DND-41 (cell line): ENCODE results near the gene KRT6B.
"Not testable (repeated sequence)": the region's sequence is repeated elsewhere in the genome, so short reads cannot be mapped to it uniquely, and the experiment has no call there.

ENCODE experiments used
- ATAC-seq: fragments of 200-7000 bp; cut with Tn5 transposase; 3 replicates; pipeline ENCODE4 v1.9.1; 2021; ENCODE audit warnings: low read depth; ENCODE audit not compliant: insufficient read depth
- DNase-seq: peaks from one replicate; pipeline ENCODE4 v3.0.0-alpha.2; 2020
- H2AFZ ChIP-seq: 2 replicates; pipeline ENCODE4 v1.6.0; 2012; ENCODE audit warnings: low read depth, low read length
- H3K27ac ChIP-seq: 2 replicates; pipeline ENCODE4 v1.5.1; 2012; ENCODE audit warnings: low read length, inconsistent platforms
- H3K27me3 ChIP-seq: fragments of 200-600 bp; sonication (generic); 2 replicates; pipeline ENCODE4 v1.6.0; 2012; ENCODE audit warnings: low read length, mild to moderate bottlenecking, inconsistent platforms; ENCODE audit not compliant: insufficient read depth, poor library complexity
- H3K36me3 ChIP-seq: 2 replicates; pipeline ENCODE4 v1.5.1; 2012; ENCODE audit warnings: low read length, inconsistent platforms; ENCODE audit not compliant: insufficient read depth
- H3K4me1 ChIP-seq: 2 replicates; pipeline ENCODE4 v1.5.1; 2012; ENCODE audit warnings: mild to moderate bottlenecking, low read length; ENCODE audit not compliant: insufficient read depth
- H3K4me2 ChIP-seq: 2 replicates; pipeline ENCODE4 v1.6.0; 2012; ENCODE audit warnings: mild to moderate bottlenecking, moderate library complexity, low read length, inconsistent platforms; ENCODE audit not compliant: insufficient read depth
- H3K4me3 ChIP-seq, 2 experiments: fragments of 200-600 bp in 1 of 2; shearing (Covaris generic) in 1 of 2; 2 replicates each; pipeline ENCODE4 v1.5.1; 2012 to 2016; ENCODE audit warnings: inconsistent platforms in 2 of 2, low read length in 2 of 2, mild to moderate bottlenecking in 2 of 2, low read depth in 1 of 2, moderate library complexity in 1 of 2
- H3K79me2 ChIP-seq: 2 replicates; pipeline ENCODE4 v1.6.0; 2012; ENCODE audit warnings: low read length, inconsistent platforms; ENCODE audit not compliant: insufficient read depth
- H3K9ac ChIP-seq: 2 replicates; pipeline ENCODE4 v1.6.0; 2012; ENCODE audit warnings: low read depth, mild to moderate bottlenecking, inconsistent platforms, low read length, moderate library complexity
- H3K9me3 ChIP-seq: 2 replicates; pipeline ENCODE4 v1.5.1; 2012; ENCODE audit warnings: low read length, moderate library complexity, mild to moderate bottlenecking, inconsistent platforms; ENCODE audit not compliant: insufficient read depth, severe bottlenecking
- H4K20me1 ChIP-seq: 2 replicates; pipeline ENCODE4 v1.6.0; 2012; ENCODE audit warnings: low read length; ENCODE audit not compliant: insufficient read depth
- CTCF ChIP-seq: IDR thresholded peaks from 2 replicates; pipeline ENCODE4 v1.5.1; 2012; ENCODE audit warnings: borderline replicate concordance, low read length, moderate library complexity, mild to moderate bottlenecking; ENCODE audit not compliant: poor library complexity, severe bottlenecking; ENCODE audit errors: extremely low read depth
- EZH2 ChIP-seq: IDR thresholded peaks from 3 replicates; pipeline ENCODE4 v1.6.1; 2012; ENCODE audit warnings: borderline replicate concordance, low read depth, mild to moderate bottlenecking, moderate library complexity, low read length, inconsistent platforms; ENCODE audit not compliant: severe bottlenecking

Gene KRT6B

GRCh38 chr12:52452101-52452500 lies at the start of gene KRT6B:
KRT6B (minus strand) TSS chr12:52452146; CDS start chr12:52452078, 68 bp downstream.
- no peaks in the 10 kb centered on the region for H4K20me1 ChIP-seq
- H3K79me2 ChIP-seq = no peaks in the 10 kb centered on the region
- DNase-seq (no peak), ATAC-seq (no peak)
- H3K4me2 ChIP-seq = no peak within 1 kb of the TSS
- TF ChIP-seq EZH2 (no peak), CTCF (no peak)
- H3K36me3 ChIP-seq = no peaks in the 10 kb centered on the region
- no peak within 1 kb of the TSS for H3K4me3 ChIP-seq
- H3K9ac ChIP-seq = no peak within 1 kb of the TSS
- no peak within 1 kb of the TSS for H2AFZ ChIP-seq
- H3K27ac ChIP-seq = no peak within 1 kb of the TSS
- H3K27me3 ChIP-seq = peaks cover 30% of the 10 kb centered on the region
- no peaks in the 10 kb centered on the region for H3K9me3 ChIP-seq
- no peaks in the 10 kb centered on the region for H3K4me1 ChIP-seq

- Histone ChIP-seq H3K36me3 (no peaks in the 10 kb centered on the region), H3K9ac (no peak overlapping the region), H3K27ac (no peak overlapping the region), H2AFZ (no peak overlapping the region), H3K4me1 (no peaks in the 10 kb centered on the region), H3K9me3 (no peaks in the 10 kb centered on the region), H4K20me1 (no peaks in the 10 kb centered on the region), H3K79me2 (no peaks in the 10 kb centered on the region), H3K4me2 (no peak overlapping the region), H3K27me3 (peaks cover 6% of the 10 kb centered on the region), H3K4me3 (no peak overlapping the region)
- no peak for TF ChIP-seq CTCF
- TF ChIP-seq EZH2 = no peak
- DNase-seq (no peak), ATAC-seq (no peak)
Measured at GRCh38 chr12:52501490-52501889, 49.5 kb upstream of the KRT6B start.

- not testable (repeated sequence) for H3K9ac ChIP-seq, H3K9me3 ChIP-seq, H3K36me3 ChIP-seq, H3K27ac ChIP-seq, H3K4me1 ChIP-seq, H2AFZ ChIP-seq, H3K79me2 ChIP-seq, H3K4me2 ChIP-seq, H3K4me3 ChIP-seq, ATAC-seq, H3K27me3 ChIP-seq, H4K20me1 ChIP-seq, DNase-seq
Measured at GRCh38 chr12:52500574-52500973, 48.6 kb upstream of the KRT6B start.

GRCh38 chr12:52499806-52500560 lies 48.0 kb upstream of the KRT6B start:
- DNase-seq (no peak), ATAC-seq (no peak)
- Histone ChIP-seq H3K9me3 (no peaks in the 10 kb centered on the region), H3K79me2 (no peaks in the 10 kb centered on the region), H3K36me3 (no peaks in the 10 kb centered on the region), H3K4me1 (no peaks in the 10 kb centered on the region), H3K27me3 (peaks cover 11% of the 10 kb centered on the region), H3K27ac (no peak overlapping the region), H3K9ac (no peak overlapping the region), H2AFZ (no peak overlapping the region), H4K20me1 (no peaks in the 10 kb centered on the region), H3K4me2 (no peak overlapping the region), H3K4me3 (no peak overlapping the region)
- no peak for TF ChIP-seq EZH2
- TF ChIP-seq CTCF = no peak
